ENCODE measurements around the gene DEPP1.

The DEPP1 gene

GRCh38 chr10:44955413-44956070, 23.1 kb downstream of the DEPP1 start:
- no peak overlapping the region for H3K4me3 ChIP-seq (ENCODE audit: low read length)
- DNase-seq (ENCODE audit: low read depth), result no peak
- no peak for TF ChIP-seq CTCF (conservative IDR thresholded peaks at IDR 0.05; ENCODE audit: low read depth, low read length)

GRCh38 chr10:44954962-44955361, 23.6 kb downstream of the DEPP1 start:
- no peak for TF ChIP-seq CTCF (conservative IDR thresholded peaks at IDR 0.05; ENCODE audit: low read depth, low read length)
- DNase-seq (ENCODE audit: low read depth), result no peak
- no peak overlapping the region for H3K4me3 ChIP-seq (ENCODE audit: low read length)

- no peak for TF ChIP-seq CTCF (conservative IDR thresholded peaks at IDR 0.05; ENCODE audit: low read depth, low read length)
- no peak for DNase-seq (ENCODE audit: low read depth)
- H3K4me3 ChIP-seq (ENCODE audit: low read length), result no peak overlapping the region
These were observed 24.6 kb downstream of the DEPP1 start for GRCh38 chr10:44954042-44954441.

GRCh38 chr10:44952779-44953231, 25.8 kb downstream of the DEPP1 start:
- no peak for TF ChIP-seq CTCF (conservative IDR thresholded peaks at IDR 0.05; ENCODE audit: low read depth, low read length)
- DNase-seq (ENCODE audit: low read depth), result no peak
- no peak overlapping the region for H3K4me3 ChIP-seq (ENCODE audit: low read length)

- no peak for TF ChIP-seq CTCF (conservative IDR thresholded peaks at IDR 0.05; ENCODE audit: low read depth, low read length)
- DNase-seq (ENCODE audit: low read depth), result no peak
- H3K4me3 ChIP-seq (ENCODE audit: low read length), result no peak overlapping the region
These were observed 26.9 kb downstream of the DEPP1 start for GRCh38 chr10:44951576-44952226.

- no peak for DNase-seq (ENCODE audit: low read depth)
- H3K4me3 ChIP-seq (ENCODE audit: low read length), result no peak overlapping the region
- TF ChIP-seq CTCF (conservative IDR thresholded peaks at IDR 0.05; ENCODE audit: low read depth, low read length), result no peak
These were observed 28.0 kb downstream of the DEPP1 start for GRCh38 chr10:44950326-44951225.

Measured in retinal pigment epithelial cell (primary cell).